ENCODE measurements around the gene SCAPER.
"Not testable (repeated sequence)": the region's sequence is repeated elsewhere in the genome, so short reads cannot be mapped to it uniquely, and the experiment has no call there.

SCAPER gene

DNA sequence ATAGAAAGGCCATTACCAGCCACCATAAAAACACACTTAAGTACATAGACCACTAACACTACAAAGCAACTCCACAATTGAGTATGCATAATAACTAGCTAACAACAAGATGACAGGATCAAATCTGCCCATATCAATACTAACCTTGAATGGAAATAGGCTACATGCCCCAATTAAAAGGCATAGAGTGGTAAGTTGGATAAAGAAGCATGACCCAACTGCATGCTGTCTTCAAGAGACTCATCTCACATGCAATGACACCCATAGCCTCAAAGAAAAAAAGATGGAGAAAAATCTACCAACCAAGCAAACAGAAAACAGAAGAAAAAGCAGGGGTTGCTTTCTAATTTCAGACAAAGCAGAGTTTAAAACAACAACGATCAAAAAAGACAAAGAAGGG, 349.9 kb downstream of the SCAPER start:
- TF ChIP-seq POLR2A (IDR thresholded peaks at IDR 0.05; ENCODE audit: low read length) (no peak), GATA1 (IDR thresholded peaks at IDR 0.05; ENCODE audit: low read depth, low read length) (no peak)
- DNase-seq, result no peak

- TF ChIP-seq POLR2A (IDR thresholded peaks at IDR 0.05; ENCODE audit: low read length) (no peak), GATA1 (IDR thresholded peaks at IDR 0.05; ENCODE audit: low read depth, low read length) (no peak)
- DNase-seq, result no peak
Measured at GRCh38 chr15:76553564-76553963, 351.6 kb downstream of the SCAPER start.

- no peak for TF ChIP-seq POLR2A (IDR thresholded peaks at IDR 0.05; ENCODE audit: low read length)
- TF ChIP-seq GATA1 (IDR thresholded peaks at IDR 0.05; ENCODE audit: low read depth, low read length), result no peak
Measured at GRCh38 chr15:76553102-76553501, 352.0 kb downstream of the SCAPER start.

DNA sequence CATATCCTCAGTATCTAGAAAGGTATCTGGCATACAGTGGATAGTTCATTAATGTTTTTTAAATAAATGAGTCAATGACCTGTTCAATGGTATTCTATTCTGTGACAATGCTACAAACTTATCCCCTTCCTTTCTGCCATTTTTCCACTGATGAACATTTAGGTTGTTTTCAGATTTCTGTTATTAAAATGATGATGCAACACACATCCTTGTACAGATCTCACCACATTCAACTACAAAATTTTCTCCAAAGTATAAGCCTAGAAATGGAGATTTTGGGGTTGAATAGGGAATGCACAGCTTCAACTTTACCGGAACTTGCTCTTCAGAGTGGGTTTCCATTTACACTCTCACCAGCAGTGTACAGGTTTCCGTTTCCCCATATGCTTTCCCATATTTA, 358.3 kb downstream of the SCAPER start:
- no peak for DNase-seq
- no peak for TF ChIP-seq GATA1 (IDR thresholded peaks at IDR 0.05; ENCODE audit: low read depth, low read length)
- TF ChIP-seq POLR2A (IDR thresholded peaks at IDR 0.05; ENCODE audit: low read length), result no peak

More at GRCh38 chr15:76553102-76553501, 352.0 kb downstream of the SCAPER start:
- DNase-seq, result no peak

DNA sequence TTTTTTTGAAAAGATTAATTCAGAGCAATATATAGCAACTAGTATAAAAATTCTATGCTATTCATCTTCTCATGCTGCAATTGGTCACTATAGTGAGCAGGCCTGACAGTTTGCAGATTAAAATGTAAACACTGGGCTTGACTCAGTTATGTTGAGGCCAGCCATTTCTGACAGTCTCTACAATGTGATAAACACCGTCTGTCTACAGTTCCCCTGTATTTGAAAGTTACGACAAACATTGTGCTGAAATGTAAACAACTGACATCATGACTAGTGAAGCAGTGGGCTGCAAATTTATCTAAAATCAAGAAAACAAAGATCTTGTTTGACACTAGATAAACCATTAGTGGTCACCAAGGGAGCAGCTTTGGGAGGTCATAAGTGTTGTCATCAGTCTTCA, 371.1 kb downstream of the SCAPER start:
- TF ChIP-seq GATA1 (IDR thresholded peaks at IDR 0.05; ENCODE audit: low read depth, low read length) (no peak), POLR2A (IDR thresholded peaks at IDR 0.05; ENCODE audit: low read length) (no peak)
- DNase-seq, result no peak

DNA sequence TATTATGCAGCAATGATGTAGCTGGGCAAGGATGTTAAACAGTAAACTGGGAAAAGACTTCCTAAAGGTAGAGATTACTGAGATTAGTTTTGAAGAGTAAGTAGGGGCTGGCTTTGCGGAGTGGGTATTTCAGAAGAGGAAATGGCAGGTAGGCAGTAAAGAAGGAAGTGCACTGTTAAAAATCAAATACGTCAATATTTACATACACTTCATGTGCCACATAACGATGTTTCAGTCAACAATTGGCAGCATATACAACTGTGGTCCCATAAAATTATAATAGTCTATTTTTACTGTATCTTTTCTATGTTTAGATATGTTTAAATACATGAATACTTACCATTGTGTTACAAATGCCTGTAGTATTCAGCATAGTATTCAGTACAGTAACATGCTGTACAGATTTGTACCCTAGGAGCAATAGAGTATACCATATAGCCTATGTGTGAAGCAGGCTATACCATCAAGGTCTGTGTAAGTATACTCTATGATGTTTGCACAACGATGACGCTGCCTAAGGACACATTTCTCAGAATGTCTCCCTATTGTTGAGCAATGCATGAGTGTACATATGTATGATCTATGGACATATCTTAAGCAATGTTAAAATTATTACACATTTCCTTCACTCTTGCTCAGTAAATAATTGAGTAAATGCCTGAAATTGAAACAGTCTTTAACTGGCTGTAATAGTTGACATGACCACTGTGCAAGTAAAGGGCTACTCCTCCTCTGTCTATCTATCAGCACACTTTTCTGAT, 371.9 kb downstream of the SCAPER start:
- DNase-seq, result no peak

GRCh38 chr15:76529911-76530310, 375.2 kb downstream of the SCAPER start:
- DNase-seq, result no peak
- TF ChIP-seq POLR2A (IDR thresholded peaks at IDR 0.05; ENCODE audit: low read length), result no peak
- no peak for TF ChIP-seq GATA1 (IDR thresholded peaks at IDR 0.05; ENCODE audit: low read depth, low read length)

More for the DNA sequence above, 371.9 kb downstream of the SCAPER start:
- TF ChIP-seq POLR2A (IDR thresholded peaks at IDR 0.05; ENCODE audit: low read length), result no peak
- TF ChIP-seq GATA1 (IDR thresholded peaks at IDR 0.05; ENCODE audit: low read depth, low read length), result no peak

DNA sequence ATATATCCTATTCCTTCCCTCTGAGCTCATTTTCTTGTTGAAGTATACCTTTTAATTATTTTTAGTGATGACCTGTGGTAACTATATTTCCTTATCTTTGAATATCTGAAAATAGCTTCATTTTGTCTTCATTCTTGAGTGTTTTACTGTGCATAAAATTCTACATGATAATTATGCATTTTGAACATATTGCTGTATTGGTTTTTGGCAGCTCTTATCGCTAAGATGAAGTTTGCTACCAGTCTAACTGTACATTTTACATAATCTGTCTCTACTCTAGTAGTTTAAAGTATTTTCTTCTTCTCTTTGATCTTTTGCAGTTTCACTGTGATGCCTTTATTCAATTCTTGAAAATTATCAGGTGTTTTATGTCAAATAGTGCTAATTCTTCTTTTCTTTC, 379.0 kb downstream of the SCAPER start:
- DNase-seq, result no peak
- TF ChIP-seq GATA1 (IDR thresholded peaks at IDR 0.05; ENCODE audit: low read depth, low read length) (no peak), POLR2A (IDR thresholded peaks at IDR 0.05; ENCODE audit: low read length) (no peak)

DNA sequence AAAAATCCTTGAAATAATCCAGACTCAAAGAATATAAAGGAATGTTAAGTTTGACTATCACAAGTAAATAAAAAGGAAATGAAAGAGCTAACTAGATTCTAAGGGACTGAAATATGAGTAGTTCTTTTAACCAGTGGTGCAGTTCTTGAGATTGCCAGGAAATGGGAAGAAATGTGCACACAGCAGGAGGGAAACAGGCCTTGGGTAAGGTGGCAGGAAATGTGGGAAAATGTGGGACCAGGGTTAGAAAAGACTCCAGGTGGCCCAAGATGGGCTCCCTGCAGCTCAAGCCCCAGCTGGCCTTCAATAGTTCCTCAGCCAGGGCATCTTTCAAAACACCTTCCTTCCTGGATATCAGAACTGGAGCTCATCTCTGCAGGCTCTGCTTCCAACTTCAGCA, 387.2 kb downstream of the SCAPER start:
- no peak for DNase-seq
- TF ChIP-seq GATA1 (IDR thresholded peaks at IDR 0.05; ENCODE audit: low read depth, low read length) (no peak), POLR2A (IDR thresholded peaks at IDR 0.05; ENCODE audit: low read length) (no peak)

DNA sequence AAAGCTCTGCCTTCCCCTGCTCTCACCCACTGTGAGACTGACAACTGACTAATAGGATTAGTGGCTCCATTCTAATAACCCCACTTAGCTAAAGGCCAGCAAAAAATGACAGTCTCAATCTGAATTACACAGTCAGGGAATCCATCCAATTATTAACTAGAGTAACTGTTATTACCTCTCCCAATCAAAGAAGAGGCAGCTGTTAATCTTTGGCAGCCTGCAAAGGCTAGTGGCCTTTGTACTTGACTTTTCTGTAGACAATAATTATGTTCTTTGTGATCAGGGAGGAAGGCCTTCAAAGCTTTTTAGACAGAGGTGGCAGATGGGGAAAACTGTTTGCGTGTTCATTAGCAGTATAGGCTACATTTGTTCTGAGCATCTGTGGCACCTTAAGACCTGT, 390.9 kb downstream of the SCAPER start:
- no peak for TF ChIP-seq POLR2A (IDR thresholded peaks at IDR 0.05; ENCODE audit: low read length)
- TF ChIP-seq GATA1 (IDR thresholded peaks at IDR 0.05; ENCODE audit: low read depth, low read length), result no peak

DNA sequence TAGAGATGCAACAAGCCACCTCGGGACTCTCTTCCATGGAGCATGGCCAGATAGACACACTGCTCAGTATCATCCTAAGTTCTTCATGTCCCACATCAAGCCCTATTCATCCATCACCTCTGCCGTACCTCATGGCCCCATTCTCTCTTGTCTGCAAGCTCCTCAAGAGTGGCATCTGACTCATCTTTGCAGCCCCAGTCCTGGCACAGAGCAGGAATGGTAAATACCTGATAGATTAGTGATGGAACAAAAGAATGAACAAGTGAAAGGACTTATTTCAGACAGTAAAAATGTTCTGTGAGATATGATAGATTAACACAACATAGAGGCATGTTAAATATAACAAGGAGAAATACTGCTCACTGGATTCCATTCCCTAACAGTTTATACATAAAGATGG, 392.2 kb downstream of the SCAPER start:
- DNase-seq, result no peak
- TF ChIP-seq POLR2A (IDR thresholded peaks at IDR 0.05; ENCODE audit: low read length) (no peak), GATA1 (IDR thresholded peaks at IDR 0.05; ENCODE audit: low read depth, low read length) (no peak)

More for the DNA sequence above, 390.9 kb downstream of the SCAPER start:
- DNase-seq, result no peak

DNA sequence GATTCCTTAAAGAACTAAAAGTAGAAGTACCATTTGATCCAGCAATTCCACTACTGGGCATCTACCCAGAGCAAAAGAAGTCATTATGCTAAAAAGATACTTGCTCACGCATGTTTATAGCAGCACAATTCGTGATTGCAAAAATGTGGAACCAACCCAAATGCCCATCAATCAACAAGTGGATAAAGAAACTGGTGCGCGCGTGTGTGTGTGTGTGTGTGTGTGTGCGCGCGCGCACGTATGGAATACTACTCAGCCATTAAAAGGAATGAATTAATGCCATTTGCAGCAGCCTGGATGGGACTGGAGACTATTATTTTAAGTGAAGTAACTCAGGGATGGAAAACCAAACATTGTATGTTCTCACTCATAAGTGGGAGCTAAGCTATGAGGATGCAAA, 394.5 kb downstream of the SCAPER start:
- DNase-seq, result not testable (repeated sequence)

- TF ChIP-seq GATA1 (IDR thresholded peaks at IDR 0.05; ENCODE audit: low read depth, low read length) (no peak), POLR2A (IDR thresholded peaks at IDR 0.05; ENCODE audit: low read length) (no peak)
- DNase-seq, result no peak
Measured at GRCh38 chr15:76503804-76504203, 401.3 kb downstream of the SCAPER start.

GRCh38 chr15:76503121-76503520, 402.0 kb downstream of the SCAPER start:
- TF ChIP-seq POLR2A (IDR thresholded peaks at IDR 0.05; ENCODE audit: low read length) (no peak), GATA1 (IDR thresholded peaks at IDR 0.05; ENCODE audit: low read depth, low read length) (no peak)
- no peak for DNase-seq

DNA sequence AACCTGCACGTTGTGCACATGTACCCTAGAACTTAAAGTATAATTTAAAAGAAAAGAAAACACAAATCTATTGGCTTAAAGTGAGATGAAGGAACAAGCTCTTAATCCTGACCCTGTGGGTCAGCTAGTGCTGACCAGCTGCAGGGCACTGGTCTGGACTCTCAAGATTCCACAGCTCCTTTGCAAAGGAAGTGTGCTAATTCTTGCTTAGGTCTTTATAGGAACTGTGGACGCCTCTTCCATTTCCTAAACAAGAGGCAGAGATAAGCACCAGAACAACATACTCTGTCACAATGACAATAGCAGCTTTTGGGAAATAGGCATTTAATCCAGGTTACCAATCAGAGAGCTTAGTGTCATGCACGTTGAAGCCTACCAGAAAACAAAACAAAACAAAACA, 402.5 kb downstream of the SCAPER start:
- DNase-seq, result no peak
- TF ChIP-seq GATA1 (IDR thresholded peaks at IDR 0.05; ENCODE audit: low read depth, low read length) (no peak), POLR2A (IDR thresholded peaks at IDR 0.05; ENCODE audit: low read length) (no peak)

DNA sequence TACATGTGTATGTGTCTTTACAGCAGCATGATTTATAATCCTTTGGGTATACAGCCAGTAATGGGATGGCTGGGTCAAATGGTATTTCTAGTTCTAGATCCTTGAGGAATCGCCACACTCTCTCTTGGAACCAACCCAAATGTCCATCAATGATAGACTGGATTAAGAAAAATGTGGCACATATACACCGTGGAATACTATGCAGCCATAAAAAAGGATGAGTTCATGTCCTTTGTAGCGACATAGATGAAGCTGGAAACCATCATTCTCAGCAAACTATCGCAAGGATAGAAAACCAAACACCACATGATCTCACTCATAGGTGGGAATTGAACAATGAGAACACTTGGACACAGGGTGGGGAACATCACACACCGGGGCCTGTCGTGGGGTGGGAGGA, 403.0 kb downstream of the SCAPER start:
- not testable (repeated sequence) for DNase-seq
